22Rv1 (cell line): ENCODE measurements around the gene ARF6.

ENCODE experiments used
- H3K27ac ChIP-seq: fragments of 450-650 bp; 2 replicates; pipeline ENCODE4 v1.5.1; 2017
- ZFX ChIP-seq: fragments of 450-650 bp; IDR thresholded peaks from 2 replicates; pipeline ENCODE4 v1.6.1; 2017; ENCODE audit warnings: antibody characterized with exemption, borderline replicate concordance
- TF ChIP-seq, protein P1 (sequence below): fragments of 450-650 bp; IDR thresholded peaks from 2 replicates; pipeline ENCODE4 v1.5.1; 2017; ENCODE audit warnings: mild to moderate bottlenecking

Gene ARF6

DNA sequence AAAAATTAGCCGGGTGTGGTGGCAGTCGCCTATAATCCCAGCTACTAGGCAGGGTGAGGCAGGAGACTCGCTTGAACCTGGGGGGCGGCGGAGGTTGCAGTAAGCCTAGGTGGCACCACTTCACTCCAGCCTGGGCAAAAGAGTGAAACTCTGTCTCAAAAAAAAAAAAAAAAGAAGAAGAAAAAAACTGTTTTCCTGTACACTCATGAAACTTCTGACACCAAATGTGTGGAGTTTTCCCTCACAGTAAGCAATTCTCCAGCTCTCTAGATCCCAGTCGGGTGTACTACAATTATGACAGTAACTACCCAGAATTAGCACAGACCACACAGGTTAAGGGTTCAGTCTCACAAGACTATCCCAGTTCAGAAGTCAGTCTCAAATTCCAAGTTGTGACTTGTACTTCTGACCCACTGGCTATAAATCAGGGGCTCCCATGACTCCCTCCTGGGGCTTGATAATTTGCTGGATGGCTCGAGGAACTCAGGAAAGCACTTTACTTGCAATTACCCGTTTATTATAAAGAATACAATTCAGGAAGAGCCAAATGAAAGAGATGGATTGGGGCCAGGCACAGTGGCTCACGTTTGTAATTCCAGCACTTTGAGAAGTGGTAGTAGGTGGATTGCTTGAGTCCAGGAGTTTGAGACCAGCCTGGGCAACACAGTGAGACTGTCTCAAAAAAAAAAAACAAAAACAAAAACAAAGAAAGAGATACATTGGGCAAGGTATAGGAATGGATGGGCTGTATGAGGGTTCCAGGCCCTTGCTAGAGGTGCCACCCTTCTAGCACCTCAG, 12.4 kb upstream of the ARF6 start:
- no peak overlapping the region for H3K27ac ChIP-seq
- TF ChIP-seq, protein P1, sequence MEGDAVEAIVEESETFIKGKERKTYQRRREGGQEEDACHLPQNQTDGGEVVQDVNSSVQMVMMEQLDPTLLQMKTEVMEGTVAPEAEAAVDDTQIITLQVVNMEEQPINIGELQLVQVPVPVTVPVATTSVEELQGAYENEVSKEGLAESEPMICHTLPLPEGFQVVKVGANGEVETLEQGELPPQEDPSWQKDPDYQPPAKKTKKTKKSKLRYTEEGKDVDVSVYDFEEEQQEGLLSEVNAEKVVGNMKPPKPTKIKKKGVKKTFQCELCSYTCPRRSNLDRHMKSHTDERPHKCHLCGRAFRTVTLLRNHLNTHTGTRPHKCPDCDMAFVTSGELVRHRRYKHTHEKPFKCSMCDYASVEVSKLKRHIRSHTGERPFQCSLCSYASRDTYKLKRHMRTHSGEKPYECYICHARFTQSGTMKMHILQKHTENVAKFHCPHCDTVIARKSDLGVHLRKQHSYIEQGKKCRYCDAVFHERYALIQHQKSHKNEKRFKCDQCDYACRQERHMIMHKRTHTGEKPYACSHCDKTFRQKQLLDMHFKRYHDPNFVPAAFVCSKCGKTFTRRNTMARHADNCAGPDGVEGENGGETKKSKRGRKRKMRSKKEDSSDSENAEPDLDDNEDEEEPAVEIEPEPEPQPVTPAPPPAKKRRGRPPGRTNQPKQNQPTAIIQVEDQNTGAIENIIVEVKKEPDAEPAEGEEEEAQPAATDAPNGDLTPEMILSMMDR, result no peak
- no peak for TF ChIP-seq ZFX

DNA sequence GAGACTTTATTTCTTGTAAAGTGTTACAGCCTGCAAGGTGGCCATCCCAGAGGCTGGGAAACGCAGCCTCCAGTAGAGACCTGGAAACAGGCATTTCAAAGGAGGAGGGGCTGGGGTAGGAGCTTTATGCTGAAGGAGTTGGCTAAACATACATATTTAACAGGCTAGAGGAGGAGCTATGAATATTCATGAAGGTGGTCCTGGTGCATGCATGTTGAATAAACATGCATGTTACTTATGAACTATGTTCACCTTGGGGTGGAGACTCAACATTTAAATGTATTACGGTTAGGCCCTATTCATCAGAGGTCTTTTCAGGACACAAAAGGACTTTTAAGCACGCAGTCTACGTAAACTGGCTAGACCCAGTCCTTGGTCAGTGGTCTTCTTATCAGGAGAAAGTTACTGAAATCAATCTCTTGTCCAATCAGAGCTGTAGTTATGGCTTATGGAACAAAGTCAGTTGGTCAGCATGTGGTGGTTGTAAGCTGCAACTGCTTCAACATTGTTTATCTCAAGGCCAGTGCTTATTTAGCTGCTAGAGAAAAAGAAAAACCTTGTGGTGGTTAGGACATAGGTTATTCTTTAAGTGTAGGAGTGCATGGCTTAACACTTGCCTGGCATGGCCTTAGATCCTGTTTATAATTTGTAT, 11.4 kb upstream of the ARF6 start:
- no peak overlapping the region for H3K27ac ChIP-seq
- no peak for TF ChIP-seq ZFX
- TF ChIP-seq, protein P1, result no peak

DNA sequence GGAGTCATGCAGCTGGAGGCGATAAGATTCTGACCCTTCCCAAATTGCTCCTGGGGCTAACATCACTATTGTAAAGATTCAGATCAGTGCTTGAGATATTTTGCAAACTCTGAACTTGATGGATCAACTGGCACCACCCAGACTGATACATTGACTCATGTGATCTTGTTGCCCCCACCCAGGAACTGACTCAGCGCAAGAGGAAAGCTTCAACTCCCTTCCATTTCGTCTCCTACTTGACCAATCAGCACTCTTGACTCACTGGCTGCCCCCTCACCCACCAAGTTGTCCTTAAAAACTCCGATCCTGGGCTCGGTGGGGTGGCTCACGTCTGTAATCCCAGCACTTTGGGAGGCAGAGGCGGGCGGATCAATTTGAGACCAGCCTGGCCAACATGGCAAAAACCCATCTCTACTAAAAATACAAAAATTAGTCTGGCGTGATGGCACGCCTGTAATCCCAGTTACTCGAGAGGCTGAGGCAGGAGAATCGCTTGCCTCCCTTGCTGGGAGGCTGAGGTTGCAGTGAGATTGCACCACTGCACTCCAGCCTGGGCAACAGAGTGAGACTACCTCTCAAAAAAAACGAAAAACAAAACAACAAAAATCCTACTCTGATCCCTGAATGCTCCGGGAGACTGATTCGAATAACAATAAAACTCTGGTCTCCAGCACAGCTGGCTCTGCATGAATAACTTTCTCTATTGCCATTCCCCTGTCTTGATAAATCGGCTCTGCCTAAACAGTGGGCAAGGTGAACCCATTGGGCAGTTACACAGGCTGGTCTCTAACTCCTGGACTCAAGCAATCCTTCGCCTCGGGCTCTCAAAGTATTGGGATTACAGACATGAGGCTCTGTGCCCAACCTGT, 9.8 kb upstream of the ARF6 start:
- TF ChIP-seq ZFX, result no peak
- TF ChIP-seq, protein P1, result no peak
- H3K27ac ChIP-seq, result no peak overlapping the region

DNA sequence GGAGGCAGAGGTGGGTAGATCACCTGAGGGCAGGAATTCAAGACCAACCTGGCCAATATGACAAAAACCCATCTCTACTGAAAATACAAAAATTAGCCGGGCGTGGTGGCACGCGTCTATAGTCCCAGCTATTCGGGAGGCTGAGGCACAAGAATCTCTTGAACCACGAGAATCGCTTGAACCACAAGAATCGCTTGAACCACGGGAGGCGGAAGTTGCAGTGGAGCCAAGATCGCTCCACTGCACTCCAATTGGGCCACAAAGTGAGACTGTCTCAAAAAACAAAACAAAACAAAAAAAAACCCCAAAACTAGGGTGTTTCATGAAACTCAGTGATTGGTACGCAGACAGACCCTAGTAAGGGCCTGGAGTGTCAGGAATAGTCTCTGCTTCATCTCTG, 6.4 kb upstream of the ARF6 start:
- TF ChIP-seq, protein P1, result no peak
- TF ChIP-seq ZFX, result no peak
- no peak overlapping the region for H3K27ac ChIP-seq

DNA sequence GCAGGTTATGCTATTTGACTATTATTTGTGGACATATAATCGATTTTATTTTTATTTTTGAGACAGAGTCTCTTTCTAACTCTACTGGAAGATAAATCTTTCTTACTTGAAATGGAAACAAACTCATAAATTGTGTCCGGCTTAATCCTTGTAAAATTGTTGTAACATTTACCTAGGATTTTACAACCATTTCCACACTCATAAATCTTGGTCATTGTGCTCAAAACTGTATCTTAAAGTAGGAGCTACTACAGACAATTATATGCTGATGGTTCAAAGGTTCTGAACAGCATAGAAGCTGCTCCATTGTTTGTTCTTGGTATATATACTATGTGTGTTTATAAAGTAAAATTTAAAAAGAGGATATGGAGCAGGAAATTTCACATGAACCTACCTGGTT, 4.6 kb upstream of the ARF6 start:
- no peak for TF ChIP-seq ZFX
- TF ChIP-seq, protein P1, result no peak

DNA sequence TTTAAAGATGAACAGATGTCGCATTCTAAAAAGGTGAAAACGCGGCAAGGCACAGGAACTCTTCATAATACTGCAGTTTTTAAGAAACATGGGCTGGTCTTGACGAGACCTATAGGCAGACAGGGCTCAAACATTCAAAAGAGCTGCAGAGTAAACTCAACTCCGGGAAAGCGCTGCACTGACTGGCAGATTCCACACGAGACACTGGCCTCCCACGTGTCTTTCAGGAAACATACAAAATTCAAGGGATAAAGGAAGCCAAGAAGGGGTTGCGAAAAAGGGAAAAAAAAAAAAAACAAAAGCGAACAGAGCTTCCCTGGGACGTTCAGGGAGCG, 614 bp upstream of the ARF6 start:
- no peak for TF ChIP-seq ZFX
- TF ChIP-seq, protein P1, result no peak
- peak overlapping the region; percentile 96 for H3K27ac ChIP-seq

More for the DNA sequence above, 4.6 kb upstream of the ARF6 start:
- H3K27ac ChIP-seq, result peak overlapping the region; percentile 57
